Natural killer cell (primary cell): ENCODE data around the gene PDCD6IP. TPM values are rescaled to one million over a fixed set of nuclear protein-coding genes. Genes with fewer than 3 reads are reported as not detected.

Experiments used
- ATAC-seq, 3 donors: fragments of 150-1000 bp in 2 of 3; fragments of 200-7000 bp in 1 of 3; cut with Tn5 transposase; 1 replicate in 1 of 3; 2 replicates in 2 of 3; pipeline ENCODE4 v1.10.0; 2021; ENCODE audit warnings: mild to moderate bottlenecking in 2 of 3, moderate library complexity in 2 of 3
- DNase-seq, 2 donors: peaks; one replicate each; pipeline versions ENCODE4 v3.0.0 to v3.0.0-alpha.2; 2013 to 2021; ENCODE audit warnings: mixed read lengths in 1 of 2
- H3K27ac ChIP-seq: one replicate; pipeline ENCODE4 v1.5.1; 2013; ENCODE audit warnings: mild to moderate bottlenecking, low read length
- H3K27me3 ChIP-seq: one replicate; pipeline ENCODE4 v1.6.1; 2013; ENCODE audit warnings: low read length; ENCODE audit not compliant: control insufficient read depth, insufficient read depth
- H3K36me3 ChIP-seq: one replicate; pipeline ENCODE4 v1.6.1; 2013; ENCODE audit warnings: low read length; ENCODE audit not compliant: control insufficient read depth, insufficient read depth
- H3K4me1 ChIP-seq: one replicate; pipeline ENCODE4 v1.6.1; 2013; ENCODE audit warnings: low read length; ENCODE audit not compliant: control insufficient read depth, insufficient read depth
- H3K4me3 ChIP-seq: one replicate; pipeline ENCODE4 v1.5.1; 2013; ENCODE audit warnings: low read length
- H3K9me3 ChIP-seq: one replicate; pipeline ENCODE4 v1.6.1; 2013; ENCODE audit warnings: low read length; ENCODE audit not compliant: control insufficient read depth, insufficient read depth
- H3K27ac Mint-ChIP-seq, 2 donors: one replicate each; pipeline ENCODE4 v1.8.0; 2022; ENCODE audit warnings: mild to moderate bottlenecking in 2 of 2, mixed read lengths in 2 of 2, moderate library complexity in 1 of 2
- H3K27me3 Mint-ChIP-seq, 2 donors: one replicate each; pipeline ENCODE4 v1.8.0; 2022; ENCODE audit warnings: low read depth in 2 of 2, mixed read lengths in 2 of 2
- H3K36me3 Mint-ChIP-seq: one replicate; pipeline ENCODE4 v1.8.0; 2022; ENCODE audit warnings: mixed read lengths
- H3K4me1 Mint-ChIP-seq, 2 donors: one replicate each; pipeline ENCODE4 v1.8.0; 2022; ENCODE audit warnings: mixed read lengths in 2 of 2
- H3K4me3 Mint-ChIP-seq: one replicate; pipeline ENCODE4 v1.8.0; 2022; ENCODE audit warnings: mild to moderate bottlenecking, moderate library complexity, mixed read lengths
- H3K9me3 Mint-ChIP-seq, 2 donors: one replicate each; pipeline ENCODE4 v1.8.0; 2022; ENCODE audit warnings: mixed read lengths in 2 of 2
- CTCF ChIP-seq: fragments of 200-600 bp; IDR thresholded peaks from one replicate; pipeline ENCODE4 v1.8.0; 2022; ENCODE audit warnings: antibody characterized with exemption
- WGBS: methylation state at CpG from one replicate; pipeline ENCODE4 v1.1.7; 2013; ENCODE audit warnings: missing lambda C conversion rate; ENCODE audit not compliant: insufficient coverage; 5-methylcytosine and 5-hydroxymethylcytosine counted together
- intact Hi-C: fragments of 100-400 bp; cut with micrococcal nuclease; formaldehyde crosslinking; loops from one replicate; pipeline ENCODE4 v1.14.2; 2022
- total RNA-seq, 4 donors: library from RNA; stranded (reverse); fragments of 120-200 nt in 1 of 4; gene quantifications; one replicate each; pipeline versions ENCODE4 v1.2.3 to v1.2.4, GENCODE V29; 2013 to 2022

Gene PDCD6IP
- total RNA-seq, 3 donors from 2014 or later (not counting 1 experiment from before 2014, with no cell fraction given) = 170 to 182 (median 179) TPM

GRCh38 chr3:33881156-33882064, 83.0 kb downstream of the PDCD6IP start:
- 94% methylated on average over 14 of the region's 14 CpGs for WGBS
- no peaks in the 10 kb centered on the region for H3K36me3 Mint-ChIP-seq
- H3K9me3 Mint-ChIP-seq = no peaks in the 10 kb centered on the region
- no peaks in the 10 kb centered on the region for H3K27me3 ChIP-seq
- no peak for TF ChIP-seq CTCF
- ATAC-seq (no peak), DNase-seq (no peak)
- no peaks in the 10 kb centered on the region for H3K9me3 ChIP-seq
- no peak overlapping the region for H3K27ac ChIP-seq
- H3K4me1 Mint-ChIP-seq = no peaks in the 10 kb centered on the region
- no peak overlapping the region for H3K4me3 Mint-ChIP-seq
- no peaks in the 10 kb centered on the region for H3K36me3 ChIP-seq
- intact Hi-C loops = no loop called here
- peaks cover 6% of the 10 kb centered on the region for H3K4me1 ChIP-seq
- no peaks in the 10 kb centered on the region for H3K27me3 Mint-ChIP-seq
- no peak overlapping the region for H3K4me3 ChIP-seq
- no peak overlapping the region for H3K27ac Mint-ChIP-seq

GRCh38 chr3:33882296-33882695, 83.9 kb downstream of the PDCD6IP start:
- no peak overlapping the region for H3K27ac Mint-ChIP-seq
- H3K4me3 Mint-ChIP-seq = no peak overlapping the region
- ATAC-seq = no peak
- no peak for TF ChIP-seq CTCF
- intact Hi-C loops = no loop called here
- 79% methylated on average over 6 of the region's 6 CpGs for WGBS
- H3K9me3 Mint-ChIP-seq = no peaks in the 10 kb centered on the region
- Histone ChIP-seq H3K9me3 (no peaks in the 10 kb centered on the region), H3K4me1 (peaks cover 6% of the 10 kb centered on the region), H3K27me3 (no peaks in the 10 kb centered on the region), H3K4me3 (no peak overlapping the region), H3K36me3 (no peaks in the 10 kb centered on the region), H3K27ac (no peak overlapping the region)
- no peak for DNase-seq
- no peaks in the 10 kb centered on the region for H3K36me3 Mint-ChIP-seq
- H3K27me3 Mint-ChIP-seq = no peaks in the 10 kb centered on the region
- H3K4me1 Mint-ChIP-seq = no peaks in the 10 kb centered on the region

- peak overlapping the region; percentile 18 for H3K4me3 Mint-ChIP-seq
- peak in 1 of 3 donors; percentile 54 for ATAC-seq
Measured at GRCh38 chr3:33883538-33883950, 85.1 kb downstream of the PDCD6IP start.

More at GRCh38 chr3:33883538-33883950, 85.1 kb downstream of the PDCD6IP start:
- no peaks in the 10 kb centered on the region for H3K4me1 Mint-ChIP-seq
- no peaks in the 10 kb centered on the region for H3K27me3 ChIP-seq
- no peaks in the 10 kb centered on the region for H3K9me3 ChIP-seq
- peaks cover 6% of the 10 kb centered on the region for H3K4me1 ChIP-seq
- DNase-seq = peak in 1 of 2 donors; percentile 71
- no peaks in the 10 kb centered on the region for H3K9me3 Mint-ChIP-seq
- H3K36me3 Mint-ChIP-seq = no peaks in the 10 kb centered on the region
- no peak overlapping the region for H3K27ac Mint-ChIP-seq
- WGBS = 21% methylated on average over 6 of the region's 6 CpGs
- intact Hi-C loops = no loop called here
- H3K27ac ChIP-seq = no peak overlapping the region
- no peaks in the 10 kb centered on the region for H3K36me3 ChIP-seq
- H3K4me3 ChIP-seq = no peak overlapping the region
- no peaks in the 10 kb centered on the region for H3K27me3 Mint-ChIP-seq
- TF ChIP-seq CTCF = peak; percentile 95
